Breast epithelium (tissue), 3 donors: ENCODE results near the gene C17orf75.

Experiments
- POLR2A ChIP-seq: fragments of 450-650 bp; IDR thresholded peaks from one replicate; pipeline ENCODE4 v1.6.1; 2016; ENCODE audit warnings: antibody characterized with exemption, mild to moderate bottlenecking, moderate library complexity
- POLR2AphosphoS5 ChIP-seq, 3 donors: sonication (generic); formaldehyde crosslinking; IDR thresholded peaks; one replicate each; pipeline ENCODE4 v1.6.1; 2017; ENCODE audit warnings: antibody characterized with exemption in 3 of 3
- TF ChIP-seq, protein P1 (sequence below), 3 donors: fragments of 450-650 bp; IDR thresholded peaks; one replicate each; pipeline ENCODE4 v1.5.1; 2016 to 2017; ENCODE audit warnings: antibody characterized with exemption in 3 of 3, mild to moderate bottlenecking in 3 of 3, moderate library complexity in 3 of 3

DNA sequence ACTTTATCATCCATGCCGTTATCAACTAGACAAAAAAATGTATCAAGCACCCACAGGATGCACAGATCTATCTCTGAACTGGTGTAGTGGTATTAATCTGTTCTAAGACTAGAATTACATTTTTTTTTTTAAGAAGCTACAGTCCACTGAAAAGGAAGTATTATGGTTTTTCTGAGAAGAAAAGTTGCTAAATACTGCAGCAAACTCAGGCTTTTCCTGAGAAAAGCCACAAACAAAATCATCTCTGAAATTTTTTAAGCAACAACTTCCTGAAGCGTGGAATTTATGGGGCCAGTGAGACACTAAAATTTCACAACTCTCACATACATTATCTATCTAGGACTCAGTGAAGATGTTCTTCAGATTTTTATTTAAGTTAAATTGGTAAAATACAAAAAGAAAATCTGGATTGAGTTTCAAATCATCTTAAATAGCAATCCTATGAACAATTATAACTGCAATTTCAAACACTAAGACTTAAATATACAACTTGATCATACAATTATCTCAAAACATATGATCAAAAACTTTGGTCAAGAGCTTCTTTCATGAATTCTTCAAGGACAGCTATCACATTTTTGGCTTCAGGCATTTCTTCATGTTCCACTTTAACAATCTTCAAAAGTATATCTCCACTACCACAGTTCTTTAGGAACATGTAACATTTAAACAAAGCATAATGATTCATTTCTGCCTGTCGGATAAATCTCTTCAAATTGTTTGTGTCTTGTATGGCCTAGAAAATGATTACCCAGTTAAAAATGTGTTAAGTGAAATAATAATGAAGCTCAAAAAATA lies 10.5 kb downstream of the C17orf75 start:
- TF ChIP-seq, protein P1, sequence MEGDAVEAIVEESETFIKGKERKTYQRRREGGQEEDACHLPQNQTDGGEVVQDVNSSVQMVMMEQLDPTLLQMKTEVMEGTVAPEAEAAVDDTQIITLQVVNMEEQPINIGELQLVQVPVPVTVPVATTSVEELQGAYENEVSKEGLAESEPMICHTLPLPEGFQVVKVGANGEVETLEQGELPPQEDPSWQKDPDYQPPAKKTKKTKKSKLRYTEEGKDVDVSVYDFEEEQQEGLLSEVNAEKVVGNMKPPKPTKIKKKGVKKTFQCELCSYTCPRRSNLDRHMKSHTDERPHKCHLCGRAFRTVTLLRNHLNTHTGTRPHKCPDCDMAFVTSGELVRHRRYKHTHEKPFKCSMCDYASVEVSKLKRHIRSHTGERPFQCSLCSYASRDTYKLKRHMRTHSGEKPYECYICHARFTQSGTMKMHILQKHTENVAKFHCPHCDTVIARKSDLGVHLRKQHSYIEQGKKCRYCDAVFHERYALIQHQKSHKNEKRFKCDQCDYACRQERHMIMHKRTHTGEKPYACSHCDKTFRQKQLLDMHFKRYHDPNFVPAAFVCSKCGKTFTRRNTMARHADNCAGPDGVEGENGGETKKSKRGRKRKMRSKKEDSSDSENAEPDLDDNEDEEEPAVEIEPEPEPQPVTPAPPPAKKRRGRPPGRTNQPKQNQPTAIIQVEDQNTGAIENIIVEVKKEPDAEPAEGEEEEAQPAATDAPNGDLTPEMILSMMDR (IDR thresholded peaks at IDR 0.05) = no peak
- no peak for TF ChIP-seq POLR2A
- TF ChIP-seq POLR2AphosphoS5 (IDR thresholded peaks at IDR 0.05) = no peak
